HG03460 (cell line): ENCODE measurements around the gene EVL.
"Not testable (repeated sequence)": the region's sequence is repeated elsewhere in the genome, so short reads cannot be mapped to it uniquely, and the experiment has no call there.

ENCODE experiments used
- ATAC-seq: cut with Tn5 transposase; IDR thresholded peaks from one replicate; pipeline ENCODE4 v1.9.1; 2021; ENCODE audit not compliant: unreplicated experiment

EVL gene

GRCh38 chr14:100065111-100065871, at the start of gene EVL:
Gene EVL, plus strand, starts transcription at chr14:100065422. Its CDS starts 79 bp downstream, at chr14:100065501.
- ATAC-seq: peak; percentile 47

- no peak for ATAC-seq
Observed at GRCh38 chr14:100017553-100017952, 47.7 kb upstream of the EVL start.

GRCh38 chr14:100018054-100018453, 47.2 kb upstream of the EVL start:
- no peak for ATAC-seq

- no peak for ATAC-seq
Observed at GRCh38 chr14:100018482-100018881, 46.7 kb upstream of the EVL start.

GRCh38 chr14:100019156-100019744, 46.0 kb upstream of the EVL start:
- no peak for ATAC-seq

- no peak for ATAC-seq
Observed at GRCh38 chr14:100020629-100021028, 44.6 kb upstream of the EVL start.

GRCh38 chr14:100022772-100023451, 42.3 kb upstream of the EVL start:
- no peak for ATAC-seq

- ATAC-seq: no peak
Observed at GRCh38 chr14:100025111-100025510, 40.1 kb upstream of the EVL start.

GRCh38 chr14:100027771-100028490, 37.3 kb upstream of the EVL start:
- ATAC-seq: no peak

GRCh38 chr14:100028990-100029677, 36.1 kb upstream of the EVL start:
- ATAC-seq: no peak

GRCh38 chr14:100030006-100030405, 35.2 kb upstream of the EVL start:
- ATAC-seq: not testable (repeated sequence)

GRCh38 chr14:100030452-100031153, 34.6 kb upstream of the EVL start:
- ATAC-seq: no peak

- ATAC-seq: no peak
Observed at GRCh38 chr14:100031506-100032281, 33.5 kb upstream of the EVL start.

GRCh38 chr14:100032738-100033137, 32.5 kb upstream of the EVL start:
- ATAC-seq: no peak

- ATAC-seq: no peak
Observed at GRCh38 chr14:100033347-100034075, 31.7 kb upstream of the EVL start.

- no peak for ATAC-seq
Observed at GRCh38 chr14:100034468-100034867, 30.8 kb upstream of the EVL start.

- no peak for ATAC-seq
Observed at GRCh38 chr14:100034961-100035500, 30.2 kb upstream of the EVL start.

- ATAC-seq: no peak
Observed at GRCh38 chr14:100035700-100036099, 29.5 kb upstream of the EVL start.

- no peak for ATAC-seq
Observed at GRCh38 chr14:100037353-100037752, 27.9 kb upstream of the EVL start.
